Epidermal melanocyte (primary cell): ENCODE results near the gene RBFOX2.

Source experiments
- DNase-seq: peaks from one replicate; pipeline ENCODE4 v3.0.0; 2011; ENCODE audit warnings: low spot score; ENCODE audit not compliant: insufficient read length

RBFOX2 gene

DNA sequence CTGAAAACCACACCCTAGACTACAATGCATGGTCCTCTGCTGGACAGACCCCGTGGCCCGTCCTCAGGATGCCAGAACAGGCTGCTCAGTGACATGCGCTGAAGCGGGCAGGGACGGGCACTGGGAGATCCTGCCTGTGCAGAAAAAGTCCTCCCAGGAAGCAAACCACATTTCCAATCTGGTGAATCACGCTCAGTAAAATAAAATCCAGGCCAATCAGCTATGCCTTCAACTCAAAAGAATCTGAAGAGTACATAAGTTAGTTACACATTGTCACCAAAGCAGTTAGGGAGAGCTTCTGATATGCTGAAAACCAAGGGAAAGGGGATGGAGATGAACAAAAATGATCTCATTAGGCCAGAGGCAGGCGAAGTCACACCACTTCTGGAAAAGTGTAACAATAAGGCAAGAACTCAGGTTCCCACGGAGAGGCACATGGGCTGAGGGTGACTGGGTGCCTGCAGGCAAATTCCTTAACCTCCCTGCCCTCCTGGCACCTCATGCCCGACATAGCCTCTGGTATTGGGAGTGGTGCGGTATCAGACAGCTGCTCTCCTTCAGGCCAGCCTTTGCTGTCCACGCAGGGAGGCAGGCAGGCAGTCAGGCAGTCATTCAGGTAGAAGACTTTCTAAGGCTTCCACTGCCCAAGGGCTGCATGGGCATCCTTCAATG lies 244.5 kb downstream of the RBFOX2 start:
- DNase-seq, result peak; percentile 40

DNA sequence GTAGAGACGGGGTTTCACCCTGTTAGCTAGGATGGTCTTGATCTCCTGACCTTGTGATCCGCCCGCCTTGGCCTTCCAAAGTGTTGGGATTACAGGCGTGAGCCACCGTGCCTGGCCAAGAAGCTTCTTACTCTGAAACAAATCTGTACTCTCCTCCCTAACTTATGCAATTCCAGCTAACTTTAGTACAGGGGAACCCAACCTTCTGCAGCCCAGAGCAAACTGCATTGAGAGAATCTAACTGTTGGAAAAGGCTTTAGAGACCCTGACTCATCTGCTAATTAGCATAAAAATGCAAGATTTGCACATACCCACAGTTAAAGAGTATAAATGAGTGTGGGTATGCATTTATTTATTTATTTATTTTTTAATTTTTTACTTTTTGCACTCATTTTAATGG lies 246.1 kb downstream of the RBFOX2 start:
- DNase-seq, result no peak

DNA sequence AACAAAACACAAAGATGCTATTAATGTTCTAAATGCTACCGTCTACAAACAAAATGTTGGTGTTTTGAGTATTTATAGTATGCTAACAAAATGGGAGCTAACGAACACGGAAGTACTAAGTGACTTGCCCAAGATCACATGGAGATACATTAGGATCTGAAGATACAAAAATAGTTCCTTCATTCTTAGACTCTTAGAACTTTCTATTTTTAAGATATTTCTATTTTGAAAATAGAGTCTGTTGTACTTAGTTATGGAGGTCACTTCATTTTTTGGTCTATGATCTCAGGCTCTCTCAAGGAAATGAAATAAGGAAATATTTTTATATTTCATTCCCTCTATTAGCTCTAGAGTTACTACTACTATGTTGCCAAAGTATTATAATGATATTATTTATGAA lies 246.7 kb downstream of the RBFOX2 start:
- DNase-seq, result no peak

DNA sequence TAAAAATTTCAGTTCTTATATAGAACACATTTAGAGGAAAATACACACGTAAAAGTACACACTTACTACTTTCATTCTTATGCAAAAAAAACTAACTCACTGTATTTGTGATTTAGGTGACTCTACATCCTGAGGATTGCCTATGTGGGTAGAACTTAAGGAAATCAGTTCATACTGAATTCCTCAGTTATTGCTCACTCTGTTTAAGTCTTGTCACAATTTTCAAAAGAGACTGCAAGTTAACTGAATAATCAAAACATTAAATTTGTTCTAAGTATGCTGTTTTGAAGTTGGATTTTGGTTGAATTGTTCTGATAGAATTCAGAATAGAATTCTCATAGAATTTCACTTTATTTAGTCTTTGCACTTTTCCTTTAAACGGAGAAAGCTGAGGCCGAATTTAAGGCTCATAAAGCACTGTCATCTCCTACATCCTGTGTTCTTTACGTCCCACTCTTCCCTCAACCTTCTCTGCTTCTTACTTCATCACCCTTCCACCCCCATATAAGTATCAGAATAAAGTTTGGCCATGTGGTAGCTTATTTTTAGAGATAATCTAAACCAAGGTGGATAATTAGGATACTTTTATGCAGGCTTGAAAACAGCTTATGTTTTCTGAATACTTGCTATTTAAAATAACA lies 251.2 kb downstream of the RBFOX2 start:
- no peak for DNase-seq

DNA sequence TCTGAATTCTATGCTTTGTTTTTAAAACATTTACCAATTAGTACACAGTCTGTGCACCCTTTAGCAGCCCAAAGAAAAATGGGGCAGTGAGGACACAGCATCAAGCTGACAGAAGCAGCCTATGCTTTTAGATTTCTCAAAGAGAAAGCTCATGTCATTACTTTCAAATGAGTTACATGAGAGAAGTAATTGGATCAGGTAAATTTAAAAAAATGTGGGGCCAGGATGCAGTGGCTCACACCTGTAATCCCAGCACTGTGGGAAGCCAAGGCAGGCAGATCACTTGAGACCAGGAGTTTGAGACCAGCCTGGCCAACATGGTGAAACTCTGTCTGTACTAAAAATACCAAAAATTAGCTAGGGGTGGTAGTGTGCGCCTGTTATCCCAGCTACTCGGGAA lies 253.3 kb downstream of the RBFOX2 start:
- no peak for DNase-seq

DNA sequence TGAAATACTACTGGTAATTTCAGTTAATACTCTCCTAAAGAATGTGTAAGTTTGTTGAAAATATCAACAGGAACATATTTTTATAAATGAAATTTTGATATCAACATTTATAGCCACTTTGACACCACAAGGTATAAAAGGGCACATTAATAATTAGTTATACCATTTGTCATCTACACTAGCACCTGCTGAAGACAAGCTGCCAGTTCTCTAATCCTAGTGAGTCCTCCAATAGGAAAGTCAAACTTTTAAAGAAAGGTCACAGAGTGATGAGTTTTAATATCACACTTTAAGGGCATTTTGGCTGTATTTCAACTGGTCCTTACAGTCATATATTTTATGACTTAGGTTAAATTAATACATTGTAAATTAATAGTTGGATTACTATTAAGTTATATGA lies 258.6 kb downstream of the RBFOX2 start:
- no peak for DNase-seq

DNA sequence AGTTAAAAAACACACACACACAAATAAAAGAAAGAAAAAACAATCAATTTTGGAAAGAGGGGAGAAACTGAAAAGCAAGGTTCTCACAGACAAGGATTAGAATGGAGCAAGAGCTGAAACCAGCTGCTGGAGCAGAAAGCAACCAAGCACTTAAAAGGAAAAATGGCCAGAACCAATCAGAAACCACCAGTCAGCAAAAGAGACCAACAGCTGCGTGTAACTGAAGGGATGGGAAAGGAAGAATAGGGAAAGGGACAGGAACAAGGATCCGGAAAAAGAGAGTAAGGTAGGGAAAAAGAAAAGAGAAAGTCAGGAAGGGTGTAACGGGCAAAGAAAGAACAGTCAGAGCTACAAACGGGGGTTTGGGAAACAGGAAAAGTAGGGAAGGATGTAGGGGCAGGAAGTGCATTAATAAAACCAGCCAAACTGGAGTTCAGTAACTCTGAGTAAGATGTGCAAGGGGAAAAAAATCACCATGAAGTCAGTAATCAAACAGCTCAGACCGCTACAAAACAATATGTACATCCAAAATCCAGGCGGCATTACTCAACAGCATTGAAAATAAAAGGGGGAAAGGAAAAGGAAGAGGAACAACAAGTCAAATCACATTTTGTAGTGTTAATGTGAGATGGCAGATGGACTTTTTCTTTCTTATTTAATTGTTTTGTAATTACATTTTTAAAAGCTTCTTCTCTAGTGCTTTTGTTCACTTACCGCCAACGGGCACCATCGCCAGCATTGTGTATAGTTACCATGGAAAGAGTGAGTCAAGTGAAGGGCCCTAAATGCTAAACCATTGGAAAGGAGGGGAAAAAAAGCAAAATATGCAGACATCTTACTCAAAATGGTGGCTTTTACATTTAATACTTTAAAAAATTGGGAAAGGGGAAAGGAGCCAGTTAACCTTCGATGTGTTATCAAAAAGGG lies 261.7 kb downstream of the RBFOX2 start:
- DNase-seq, result no peak

DNA sequence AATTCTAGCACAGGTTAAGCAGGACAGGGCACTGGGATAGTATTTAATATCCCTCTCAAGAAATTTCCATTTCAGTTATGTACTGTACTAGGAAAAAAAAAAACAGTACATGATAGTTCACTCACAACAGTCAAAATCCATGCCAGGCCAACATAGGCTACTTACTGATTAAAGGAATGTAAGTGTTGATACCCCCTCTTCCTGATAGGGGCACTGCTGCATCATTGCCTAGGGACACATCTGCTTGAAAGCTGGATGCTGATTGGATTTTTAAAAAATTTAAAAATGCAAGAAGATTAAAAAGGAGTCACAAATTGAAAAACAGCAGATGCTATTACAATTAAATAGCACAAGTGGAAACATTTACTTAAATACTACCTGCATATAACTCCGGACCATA lies 267.6 kb downstream of the RBFOX2 start:
- no peak for DNase-seq

DNA sequence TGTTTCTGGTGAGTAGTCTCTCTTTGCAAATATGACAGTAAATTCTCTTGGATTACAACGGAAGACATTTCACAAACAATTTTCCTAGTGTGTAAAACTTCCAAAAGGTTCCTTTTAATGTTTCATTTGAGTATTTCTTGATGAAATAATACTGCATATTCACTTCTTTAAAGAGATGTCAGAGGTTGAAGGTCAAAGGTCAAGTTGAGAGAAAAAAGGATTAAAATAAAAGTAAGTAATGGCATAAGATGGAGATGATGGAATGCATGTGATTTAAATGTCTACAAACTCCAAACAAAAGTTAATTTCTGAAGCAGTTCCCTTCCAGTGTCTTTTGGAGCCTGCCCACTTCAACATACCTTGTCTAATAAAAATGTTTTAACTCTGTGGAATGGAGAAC lies 270.2 kb downstream of the RBFOX2 start:
- no peak for DNase-seq

DNA sequence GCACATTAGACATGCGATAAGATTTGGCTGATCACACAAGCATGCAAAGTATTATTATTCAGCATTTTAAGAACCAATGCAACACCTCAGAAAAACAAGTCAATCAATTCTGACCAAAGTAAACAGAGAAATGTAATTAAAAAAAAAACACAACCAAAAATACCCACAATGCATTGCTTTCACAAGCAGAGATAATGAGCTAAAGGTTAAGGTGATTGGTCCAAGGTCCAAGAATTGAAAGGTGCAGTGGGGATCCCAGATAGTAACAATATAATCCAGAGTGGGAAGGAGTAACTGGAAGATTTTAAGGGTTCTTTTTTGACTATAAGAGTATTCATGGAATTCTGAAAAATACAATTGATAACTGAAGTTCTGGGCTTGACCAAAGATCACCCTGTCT lies 271.9 kb downstream of the RBFOX2 start:
- DNase-seq, result no peak

DNA sequence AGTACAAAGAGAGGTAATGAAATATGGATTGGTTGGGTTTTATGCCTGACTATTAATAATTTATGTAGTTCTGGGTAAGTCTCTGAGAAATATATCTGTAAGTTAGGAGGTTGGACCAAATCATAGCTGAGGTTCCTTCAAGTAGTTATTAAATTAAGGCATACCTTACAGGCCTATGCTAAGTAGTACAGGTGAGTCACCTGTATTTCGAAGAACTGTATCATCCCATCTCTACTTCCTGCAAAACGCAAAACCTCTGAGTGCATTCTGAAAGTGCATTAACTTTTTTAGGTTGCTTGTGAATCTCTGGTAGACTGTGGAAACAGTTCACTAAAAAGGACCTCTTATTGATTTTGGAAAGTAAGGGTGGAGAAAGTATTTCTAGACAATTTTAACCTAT lies 273.9 kb downstream of the RBFOX2 start:
- DNase-seq, result no peak

DNA sequence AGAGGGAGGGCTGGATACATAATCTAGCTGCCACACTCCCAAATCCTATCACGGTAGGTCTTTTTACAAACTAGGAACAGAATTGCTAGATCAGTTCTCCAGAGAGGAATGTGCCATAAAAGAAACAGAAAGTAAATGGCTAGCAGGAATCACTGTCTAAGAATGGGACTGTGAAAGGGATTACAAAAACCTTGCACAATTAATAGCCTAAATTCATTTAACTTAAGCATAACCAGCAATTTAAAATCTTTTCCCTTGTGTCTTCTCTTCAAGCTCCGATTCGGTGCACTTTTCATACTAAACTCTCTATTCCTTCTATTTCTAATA lies 275.8 kb downstream of the RBFOX2 start:
- no peak for DNase-seq

DNA sequence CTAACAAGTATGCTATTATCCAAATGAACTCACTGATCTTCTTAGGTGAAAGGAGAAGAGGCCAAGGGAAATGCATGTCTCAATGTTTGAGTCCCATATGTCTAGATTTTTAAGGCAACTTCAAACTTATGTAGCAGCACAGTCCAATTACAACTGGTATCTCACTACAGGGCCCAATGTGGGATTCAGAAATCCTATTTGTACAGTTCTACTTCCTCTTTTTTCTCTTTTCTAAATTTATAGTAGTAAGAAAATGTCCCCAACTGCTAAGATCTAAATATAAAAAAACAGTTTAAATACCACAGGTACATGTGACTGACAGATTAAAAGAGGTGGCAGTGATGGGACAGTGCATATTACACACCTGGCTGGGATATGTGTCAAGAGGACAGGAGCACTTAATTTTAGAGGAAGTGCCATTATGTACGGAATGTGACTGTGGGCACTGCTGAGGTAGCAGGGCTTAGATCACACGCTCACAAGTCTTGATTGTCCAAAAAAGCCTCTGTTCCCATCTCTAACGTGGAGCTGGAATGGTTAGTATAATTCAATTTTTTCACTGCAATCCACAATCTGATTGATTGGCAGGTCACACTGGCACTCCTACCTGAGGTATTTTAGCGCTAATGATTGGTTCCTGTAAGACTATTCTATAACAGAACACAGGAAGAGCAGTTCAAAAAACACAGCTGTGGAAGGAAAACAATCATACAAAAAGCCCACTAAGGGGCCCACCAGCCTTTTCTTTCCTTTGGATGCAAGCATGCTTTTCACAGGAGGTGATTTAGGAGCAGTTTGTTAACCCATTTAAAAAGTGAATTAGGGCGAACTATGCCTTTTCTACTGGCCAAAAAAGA lies 276.4 kb downstream of the RBFOX2 start:
- DNase-seq, result no peak

DNA sequence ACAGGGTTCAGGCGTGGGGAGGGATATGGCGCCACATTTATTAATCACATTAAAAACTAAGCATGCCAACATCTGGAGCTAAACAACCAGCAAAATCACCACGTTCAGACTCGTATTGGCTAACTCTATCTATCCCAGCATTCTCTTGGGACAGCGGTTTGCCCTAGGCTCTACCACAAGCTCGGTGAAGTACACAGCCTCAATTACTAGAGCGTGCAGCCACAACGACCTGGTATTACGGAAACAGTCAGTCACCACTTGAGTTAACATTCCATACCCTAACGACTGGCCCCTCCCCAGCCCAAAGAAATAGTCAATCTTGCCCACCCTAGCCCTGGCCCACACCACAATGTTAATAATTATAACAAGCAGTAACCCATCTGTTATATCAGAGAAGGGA lies 278.8 kb downstream of the RBFOX2 start:
- no peak for DNase-seq

DNA sequence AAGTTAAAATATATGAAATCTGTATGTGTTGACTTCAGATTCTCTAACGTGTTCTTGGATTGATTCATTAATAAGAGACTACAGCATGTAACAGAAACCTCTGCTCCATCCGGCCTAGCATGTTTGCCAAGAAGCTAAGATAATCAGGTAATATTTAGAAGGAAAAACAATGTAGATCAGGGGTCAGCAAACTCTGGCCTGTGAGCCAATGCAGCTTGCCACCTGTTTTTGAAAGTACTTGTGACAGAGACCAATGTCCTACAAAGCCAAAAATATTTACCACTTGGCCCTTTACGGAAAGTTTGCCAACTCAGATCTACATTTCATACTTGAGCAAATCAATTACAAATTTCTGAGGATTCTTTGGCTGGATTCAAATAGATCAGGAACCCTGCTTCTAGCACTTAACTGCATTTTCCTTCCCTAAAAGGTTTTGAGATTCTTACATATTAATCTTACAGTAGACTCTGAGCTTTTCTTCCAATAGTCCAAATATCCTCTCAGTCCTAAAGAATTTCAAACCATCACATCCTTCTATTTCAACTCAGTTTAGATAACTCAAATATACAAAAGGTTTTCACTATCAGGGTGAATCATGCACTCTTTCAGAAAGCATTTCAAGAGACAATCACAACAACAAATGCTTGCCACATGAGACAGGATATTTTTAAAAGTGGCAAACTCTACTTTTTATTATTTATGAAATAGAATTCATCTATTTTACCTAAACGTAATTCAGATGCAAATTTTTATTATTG lies 281.5 kb downstream of the RBFOX2 start:
- no peak for DNase-seq

DNA sequence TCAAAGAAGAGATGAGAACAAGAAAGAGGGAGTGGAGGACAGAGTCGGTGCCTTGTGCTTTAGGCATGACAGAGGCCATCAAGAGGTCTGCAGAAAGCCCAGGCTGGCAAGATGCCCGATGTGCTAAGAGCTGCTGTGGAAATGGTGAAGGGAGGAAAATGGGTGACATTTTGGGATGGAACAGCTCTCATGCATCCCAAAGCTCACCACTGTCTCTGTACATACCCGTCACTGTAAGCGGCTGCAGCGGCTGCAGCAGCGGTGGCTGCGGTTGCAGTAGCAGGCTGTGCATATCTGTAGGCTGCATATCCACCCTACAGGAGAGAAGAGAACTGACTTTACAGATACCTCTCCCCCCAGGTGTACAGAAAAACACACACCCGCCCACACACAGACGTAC lies 282.4 kb downstream of the RBFOX2 start:
- no peak for DNase-seq

DNA sequence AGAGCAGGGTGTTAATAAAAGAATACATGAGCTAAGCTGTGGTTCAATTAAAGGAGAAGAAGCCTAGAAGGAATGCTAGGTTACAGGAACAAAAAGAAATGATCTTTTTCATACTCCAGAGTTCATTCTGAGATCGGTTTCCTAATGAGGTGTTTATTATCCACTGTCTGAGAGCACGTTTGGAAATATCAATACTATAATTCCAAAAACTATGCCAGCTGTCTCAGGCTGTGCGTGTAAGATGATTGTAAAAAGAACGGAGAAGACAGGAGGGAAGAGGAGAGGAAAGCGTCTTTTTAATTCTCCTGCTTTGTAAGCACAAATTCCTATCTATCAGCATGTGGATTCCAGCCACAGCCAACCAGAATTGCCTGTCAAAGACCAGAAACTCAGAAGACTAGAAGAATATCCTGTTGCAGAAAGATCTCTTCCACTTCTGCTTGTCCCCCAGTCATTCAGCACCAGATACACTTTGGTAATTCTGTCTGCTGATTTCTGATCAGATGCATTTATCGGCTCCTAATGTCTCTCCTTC lies 285.2 kb downstream of the RBFOX2 start:
- DNase-seq, result no peak

DNA sequence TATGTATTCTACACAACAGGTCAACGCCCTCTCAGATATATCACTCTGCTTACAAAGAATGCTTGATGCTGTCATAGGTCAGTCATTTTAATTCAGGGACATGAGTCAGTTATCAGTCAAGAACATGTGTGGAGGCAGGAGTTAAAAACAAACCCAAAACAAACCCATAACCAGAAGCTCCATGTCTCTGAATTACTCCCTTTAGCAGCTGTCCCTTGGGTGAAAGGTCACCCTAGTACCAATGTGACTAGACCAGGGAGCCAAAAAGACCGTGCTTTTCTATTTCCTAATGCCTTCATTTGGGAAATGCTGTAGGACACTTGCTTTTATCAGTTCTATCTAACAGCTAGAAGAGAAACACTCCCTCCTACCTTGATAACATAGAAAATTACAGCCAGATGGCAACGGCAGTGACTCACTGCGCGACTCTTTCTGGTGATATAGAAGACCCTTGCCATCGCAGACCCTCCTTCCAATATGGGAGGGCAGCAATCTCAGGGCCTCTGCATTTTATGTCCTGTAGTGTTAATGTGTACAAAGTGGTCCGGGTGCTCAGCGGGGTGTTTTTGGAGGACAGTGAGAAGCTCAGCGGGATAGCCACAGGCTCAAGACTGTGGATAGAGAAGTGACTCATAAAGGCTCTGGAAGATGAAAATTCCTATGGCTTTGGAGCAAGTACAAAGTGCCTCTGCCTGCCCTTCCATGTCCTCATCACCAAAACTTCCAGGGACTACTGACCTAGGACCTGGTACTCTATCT lies 286.1 kb downstream of the RBFOX2 start:
- DNase-seq, result no peak

DNA sequence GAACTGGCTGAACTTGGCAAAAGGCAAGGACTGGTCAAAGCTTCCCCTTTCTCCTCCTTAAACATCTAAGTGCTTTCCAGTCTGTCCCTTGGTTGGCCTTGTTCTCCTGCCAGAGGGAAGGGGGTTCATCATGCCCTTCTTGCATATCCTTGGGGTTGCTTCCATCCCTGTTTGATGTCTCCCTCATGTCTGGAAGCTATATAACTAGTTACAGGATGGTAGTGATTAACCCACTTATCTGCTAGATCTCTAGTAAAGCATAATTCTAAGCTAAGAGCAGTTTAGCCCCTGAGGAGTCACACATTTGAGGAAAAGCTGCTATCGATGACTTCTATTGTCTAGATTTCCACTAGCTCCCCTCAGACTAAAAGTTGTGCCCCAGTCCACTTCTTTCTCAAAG lies 288.0 kb downstream of the RBFOX2 start:
- no peak for DNase-seq

DNA sequence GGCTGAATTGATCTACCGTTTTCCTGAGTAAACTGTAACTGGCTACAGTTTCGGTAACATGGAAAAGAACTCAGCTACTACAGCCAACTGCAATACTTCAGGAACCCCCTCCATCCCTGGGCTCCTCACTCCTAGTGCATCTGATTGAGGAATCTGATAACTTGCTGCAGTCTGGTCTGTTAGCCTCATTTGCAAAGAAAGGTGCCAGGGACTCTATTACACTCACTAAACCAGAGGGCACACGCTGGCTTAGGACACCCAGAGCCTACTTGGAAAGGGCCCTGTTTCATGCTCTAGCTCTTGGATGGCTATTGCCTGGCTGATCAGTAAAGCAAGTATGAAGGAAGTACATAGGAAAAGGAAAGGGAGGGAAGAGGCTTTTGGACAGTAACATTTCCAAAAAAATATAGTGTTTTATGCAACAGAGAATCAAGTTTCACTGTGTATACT lies 288.7 kb downstream of the RBFOX2 start:
- DNase-seq, result no peak
